Measurements from ENCODE around the gene SPEG.

SPEG gene

DNA sequence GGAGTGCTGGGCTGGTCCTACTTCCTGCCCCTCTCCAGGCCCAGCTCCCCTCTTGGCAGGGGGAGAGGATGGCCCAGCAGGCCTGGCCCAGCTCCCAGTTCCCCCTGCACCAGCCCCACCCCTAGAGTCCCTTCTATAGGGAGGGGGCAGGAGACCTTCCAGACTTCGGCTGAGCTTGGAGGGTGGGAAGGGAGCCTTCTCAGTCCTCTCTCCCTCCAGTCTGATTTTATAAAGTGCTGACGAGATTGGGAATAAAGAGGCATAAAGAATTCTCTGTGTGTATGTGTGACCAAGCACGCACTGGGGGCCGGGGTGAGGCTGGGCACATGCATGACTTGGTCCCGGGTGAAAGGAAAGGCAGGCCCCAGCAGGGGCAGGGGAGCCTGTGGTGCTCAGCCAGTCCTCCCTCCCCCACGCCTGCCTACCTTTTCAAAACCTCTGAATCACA lies 103.9 kb downstream of the SPEG start:
- DNase-seq = no peak

GRCh38 chr2:219538956-219539788 lies 104.5 kb downstream of the SPEG start:
- DNase-seq = no peak

GRCh38 chr2:219539926-219540678 lies 105.5 kb downstream of the SPEG start:
- DNase-seq = no peak

DNA sequence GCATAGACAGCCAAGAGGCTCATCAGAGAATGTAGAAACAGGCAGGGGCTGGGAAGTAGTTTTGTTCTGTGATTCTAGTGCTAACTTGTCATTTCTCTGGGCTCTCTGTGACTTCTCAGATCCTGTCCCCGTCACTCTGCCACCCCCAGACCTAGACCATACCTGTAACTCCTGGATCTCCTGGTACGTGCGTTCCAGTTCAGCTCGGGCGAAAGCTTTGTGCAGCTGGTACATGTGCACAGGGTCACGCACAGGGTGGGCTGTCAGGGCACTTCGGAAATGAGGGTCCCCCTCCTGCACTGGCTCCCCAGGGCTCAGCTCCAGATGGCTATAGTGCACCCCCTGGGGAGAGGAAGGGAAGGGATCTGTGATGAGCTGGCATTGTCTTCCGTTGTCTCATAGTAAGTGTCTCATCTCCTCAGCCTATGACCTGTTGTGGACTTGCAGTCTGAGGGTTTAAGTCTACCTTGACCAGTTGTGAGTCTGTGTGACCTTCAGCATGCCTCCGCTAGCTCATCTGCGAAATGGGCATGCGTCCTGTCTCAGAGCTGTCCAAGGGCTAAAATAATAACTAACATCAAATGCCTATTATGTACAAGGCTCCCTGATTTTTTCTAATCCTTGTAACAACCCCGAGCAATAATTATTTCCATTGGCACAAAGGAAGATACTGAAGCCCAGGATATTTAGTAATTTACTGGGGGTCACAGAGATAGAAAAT lies 106.3 kb downstream of the SPEG start:
- no peak for DNase-seq

DNA sequence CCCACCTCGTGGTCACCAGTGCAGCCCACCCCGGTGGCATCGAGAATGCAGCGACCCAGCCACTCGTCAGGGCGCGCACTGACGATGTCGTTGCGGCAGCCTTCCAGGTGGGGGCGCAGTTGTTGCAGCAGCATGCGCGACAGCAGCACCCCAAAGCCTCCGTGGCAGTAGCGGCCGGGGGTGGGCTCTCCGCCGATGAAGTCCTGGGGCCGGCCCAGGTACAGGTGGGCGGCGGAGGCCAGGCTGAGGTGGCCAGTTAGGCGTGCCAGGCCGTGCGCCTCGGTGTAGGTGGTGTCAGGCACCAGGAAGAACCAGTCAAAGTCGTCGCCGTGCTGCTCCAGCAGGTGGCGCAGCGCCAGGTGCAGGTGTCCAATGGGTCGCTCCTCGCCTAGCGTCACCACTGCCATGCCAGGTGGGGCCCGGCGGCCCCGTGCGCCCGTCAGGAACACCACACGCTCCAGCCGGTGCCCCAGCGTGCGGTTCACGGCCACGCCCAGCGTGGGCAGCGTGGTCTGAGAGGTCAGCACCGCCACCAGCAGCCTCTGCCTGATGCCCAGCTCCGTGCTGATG lies 107.1 kb downstream of the SPEG start:
- peak; percentile 86 for DNase-seq

GRCh38 chr2:219542931-219543595 lies 108.4 kb downstream of the SPEG start:
- DNase-seq = no peak

- DNase-seq = peak; percentile 96
These were observed 109.1 kb downstream of the SPEG start, which contains the start of the genes CHPF and TMEM198 for GRCh38 chr2:219543596-219544358. CHPF (minus strand) TSS chr2:219543809; CDS start chr2:219543538, 271 bp downstream. TMEM198 (plus strand) TSS chr2:219544028; CDS start chr2:219544728, 700 bp downstream.

DNA sequence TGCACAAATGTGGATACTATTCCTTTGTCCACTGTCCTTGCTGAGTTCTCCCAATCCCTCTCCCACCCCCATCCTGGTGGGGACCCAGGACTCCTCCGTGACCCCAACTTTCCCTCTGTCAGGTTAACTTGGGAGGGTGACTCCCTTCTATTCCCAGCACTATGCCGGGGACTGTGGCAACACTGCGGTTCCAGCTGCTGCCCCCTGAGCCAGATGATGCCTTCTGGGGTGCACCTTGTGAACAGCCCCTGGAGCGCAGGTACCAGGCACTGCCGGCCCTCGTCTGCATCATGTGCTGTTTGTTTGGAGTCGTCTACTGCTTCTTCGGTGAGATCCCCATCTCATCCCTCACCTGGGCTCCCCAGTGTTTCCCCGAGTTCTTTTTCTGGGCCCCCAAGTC lies 109.9 kb downstream of the SPEG start:
- no peak for DNase-seq

GRCh38 chr2:219545295-219545942 lies 110.8 kb downstream of the SPEG start:
- DNase-seq = no peak

GRCh38 chr2:219545943-219546352 lies 111.3 kb downstream of the SPEG start:
- DNase-seq = no peak

GRCh38 chr2:219547621-219548020 lies 113.0 kb downstream of the SPEG start:
- no peak for DNase-seq
